ENCODE data around the gene GOLGA6L10.

DNA sequence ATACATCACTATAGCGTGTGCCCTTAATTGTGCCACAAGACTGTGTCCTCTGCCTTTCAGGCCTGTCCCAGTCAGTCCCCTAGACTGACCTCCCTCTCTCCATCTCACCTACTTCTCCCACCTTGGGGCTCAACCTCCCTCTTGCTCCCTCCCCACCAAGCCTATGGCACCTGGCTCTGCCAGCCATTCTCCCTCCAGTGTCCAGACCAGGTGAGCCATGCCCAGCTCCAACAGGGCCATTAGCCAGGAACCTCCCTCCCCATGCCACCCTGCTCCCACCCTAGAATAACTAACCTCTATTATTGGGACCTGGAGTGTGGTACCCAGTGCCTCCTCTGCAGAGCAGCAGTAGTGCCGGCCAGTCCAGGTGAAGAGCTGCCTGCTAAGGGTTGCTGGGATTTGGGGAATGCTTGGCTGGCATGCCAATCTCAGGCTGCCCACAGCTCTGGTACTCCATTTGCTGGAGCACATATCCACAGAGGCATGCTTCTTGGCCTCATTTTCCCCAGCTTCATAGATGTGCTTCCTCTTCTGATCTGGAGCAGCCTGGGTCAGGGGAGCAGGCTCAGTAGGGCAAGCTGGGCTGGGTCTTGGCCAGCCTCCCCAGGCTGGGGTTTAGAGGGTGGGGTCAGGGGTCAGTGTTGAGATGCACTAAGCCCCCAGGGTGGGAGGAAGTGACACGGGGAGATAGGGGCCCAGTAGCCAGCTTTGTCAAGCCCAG lies 47.8 kb downstream of the GOLGA6L10 start:
- TF ChIP-seq, protein P1, sequence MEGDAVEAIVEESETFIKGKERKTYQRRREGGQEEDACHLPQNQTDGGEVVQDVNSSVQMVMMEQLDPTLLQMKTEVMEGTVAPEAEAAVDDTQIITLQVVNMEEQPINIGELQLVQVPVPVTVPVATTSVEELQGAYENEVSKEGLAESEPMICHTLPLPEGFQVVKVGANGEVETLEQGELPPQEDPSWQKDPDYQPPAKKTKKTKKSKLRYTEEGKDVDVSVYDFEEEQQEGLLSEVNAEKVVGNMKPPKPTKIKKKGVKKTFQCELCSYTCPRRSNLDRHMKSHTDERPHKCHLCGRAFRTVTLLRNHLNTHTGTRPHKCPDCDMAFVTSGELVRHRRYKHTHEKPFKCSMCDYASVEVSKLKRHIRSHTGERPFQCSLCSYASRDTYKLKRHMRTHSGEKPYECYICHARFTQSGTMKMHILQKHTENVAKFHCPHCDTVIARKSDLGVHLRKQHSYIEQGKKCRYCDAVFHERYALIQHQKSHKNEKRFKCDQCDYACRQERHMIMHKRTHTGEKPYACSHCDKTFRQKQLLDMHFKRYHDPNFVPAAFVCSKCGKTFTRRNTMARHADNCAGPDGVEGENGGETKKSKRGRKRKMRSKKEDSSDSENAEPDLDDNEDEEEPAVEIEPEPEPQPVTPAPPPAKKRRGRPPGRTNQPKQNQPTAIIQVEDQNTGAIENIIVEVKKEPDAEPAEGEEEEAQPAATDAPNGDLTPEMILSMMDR (conservative IDR thresholded peaks at IDR 0.05; ENCODE audit: low read depth, low read length): no peak
- no peak for TF ChIP-seq EZH2 (IDR thresholded peaks at IDR 0.05; ENCODE audit: borderline replicate concordance, low read depth, low read length, poor library complexity, severe bottlenecking)

Data from A673 (cell line).